ENCODE measurements around the gene SLC24A4. TPM values are rescaled to one million over a fixed set of nuclear protein-coding genes. Genes with fewer than 3 reads are reported as not detected.
"Not testable (repeated sequence)": the region's sequence is repeated elsewhere in the genome, so short reads cannot be mapped to it uniquely, and the experiment has no call there.

The SLC24A4 gene
- total RNA-seq, 1 donor: not detected

DNA sequence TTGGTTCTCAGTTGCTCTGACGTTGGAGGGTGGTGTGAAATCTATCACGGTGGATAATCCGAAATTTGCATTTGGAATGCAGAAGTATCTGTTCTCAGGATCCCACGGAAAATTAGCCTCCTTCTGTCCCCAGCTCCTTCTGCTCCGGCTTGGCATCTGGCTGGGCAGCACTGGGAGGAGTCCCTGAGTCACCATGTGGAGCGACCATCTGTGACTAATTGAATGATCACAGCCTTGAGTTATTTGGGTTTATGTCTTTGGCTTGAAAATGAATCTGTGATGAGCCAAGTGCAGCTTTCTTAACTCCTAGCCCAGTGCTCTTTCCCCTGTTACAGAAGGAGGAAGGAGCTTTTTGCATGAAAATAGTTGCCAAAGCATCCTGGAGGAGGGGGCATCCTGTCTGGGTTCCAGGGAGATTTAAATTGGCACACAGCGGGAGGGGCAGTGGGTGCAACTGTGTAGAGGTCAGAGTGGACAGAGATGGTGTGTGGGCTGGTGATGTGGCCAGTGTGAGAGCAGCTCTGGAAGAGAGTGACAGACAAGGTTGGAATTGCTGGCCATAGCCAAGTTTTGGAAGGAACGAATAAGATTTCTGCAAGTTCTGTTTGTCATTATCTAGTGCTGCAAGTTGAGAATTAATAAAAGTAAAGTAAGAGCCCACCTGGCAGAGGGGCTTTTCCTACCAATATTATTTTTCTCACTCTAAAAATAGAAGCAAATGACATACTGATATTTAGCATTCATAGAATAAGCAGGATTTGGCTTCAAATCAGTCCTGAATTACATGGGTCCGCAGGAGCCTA lies 74.4 kb downstream of the SLC24A4 start:
- TF ChIP-seq, protein P1, sequence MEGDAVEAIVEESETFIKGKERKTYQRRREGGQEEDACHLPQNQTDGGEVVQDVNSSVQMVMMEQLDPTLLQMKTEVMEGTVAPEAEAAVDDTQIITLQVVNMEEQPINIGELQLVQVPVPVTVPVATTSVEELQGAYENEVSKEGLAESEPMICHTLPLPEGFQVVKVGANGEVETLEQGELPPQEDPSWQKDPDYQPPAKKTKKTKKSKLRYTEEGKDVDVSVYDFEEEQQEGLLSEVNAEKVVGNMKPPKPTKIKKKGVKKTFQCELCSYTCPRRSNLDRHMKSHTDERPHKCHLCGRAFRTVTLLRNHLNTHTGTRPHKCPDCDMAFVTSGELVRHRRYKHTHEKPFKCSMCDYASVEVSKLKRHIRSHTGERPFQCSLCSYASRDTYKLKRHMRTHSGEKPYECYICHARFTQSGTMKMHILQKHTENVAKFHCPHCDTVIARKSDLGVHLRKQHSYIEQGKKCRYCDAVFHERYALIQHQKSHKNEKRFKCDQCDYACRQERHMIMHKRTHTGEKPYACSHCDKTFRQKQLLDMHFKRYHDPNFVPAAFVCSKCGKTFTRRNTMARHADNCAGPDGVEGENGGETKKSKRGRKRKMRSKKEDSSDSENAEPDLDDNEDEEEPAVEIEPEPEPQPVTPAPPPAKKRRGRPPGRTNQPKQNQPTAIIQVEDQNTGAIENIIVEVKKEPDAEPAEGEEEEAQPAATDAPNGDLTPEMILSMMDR (IDR thresholded peaks at IDR 0.05; ENCODE audit: insufficient read depth, low read length): no peak
- peak; percentile 59 for DNase-seq (ENCODE audit: low read depth)
- H3K4me3 ChIP-seq (ENCODE audit: low read depth, low read length): no peak overlapping the region

DNA sequence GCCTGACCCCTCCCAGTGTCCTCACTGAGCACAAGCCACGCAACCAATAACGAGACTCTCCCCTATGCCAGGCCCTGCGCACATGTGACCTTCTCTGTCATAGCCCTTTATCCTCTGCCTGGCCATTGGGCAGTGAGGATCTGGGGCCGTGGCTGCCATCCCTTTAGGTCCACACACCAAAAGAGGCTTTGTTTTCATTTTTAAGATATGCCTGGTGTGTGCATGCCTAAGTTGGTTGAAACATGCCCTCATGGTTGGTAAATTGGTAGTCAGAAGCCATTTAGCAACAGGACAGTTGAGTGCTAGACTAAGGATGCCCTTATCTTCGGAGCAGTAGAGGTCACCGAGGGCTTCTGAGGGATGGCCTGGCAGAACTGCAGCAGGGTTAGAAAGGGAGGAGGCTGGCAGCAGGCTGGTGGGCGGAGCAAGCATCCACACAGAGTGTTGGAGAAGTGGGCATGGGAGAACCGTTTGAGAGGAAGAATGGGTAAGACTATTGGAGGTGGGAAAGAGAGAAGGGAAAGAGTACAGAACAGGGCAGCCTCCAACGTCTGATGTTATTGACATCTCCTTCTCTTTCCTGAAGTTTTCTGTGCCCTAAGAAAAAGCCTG lies 75.1 kb downstream of the SLC24A4 start:
- TF ChIP-seq, protein P1 (IDR thresholded peaks at IDR 0.05; ENCODE audit: insufficient read depth, low read length): no peak
- DNase-seq (ENCODE audit: low read depth): no peak
- H3K4me3 ChIP-seq (ENCODE audit: low read depth, low read length): no peak overlapping the region

DNA sequence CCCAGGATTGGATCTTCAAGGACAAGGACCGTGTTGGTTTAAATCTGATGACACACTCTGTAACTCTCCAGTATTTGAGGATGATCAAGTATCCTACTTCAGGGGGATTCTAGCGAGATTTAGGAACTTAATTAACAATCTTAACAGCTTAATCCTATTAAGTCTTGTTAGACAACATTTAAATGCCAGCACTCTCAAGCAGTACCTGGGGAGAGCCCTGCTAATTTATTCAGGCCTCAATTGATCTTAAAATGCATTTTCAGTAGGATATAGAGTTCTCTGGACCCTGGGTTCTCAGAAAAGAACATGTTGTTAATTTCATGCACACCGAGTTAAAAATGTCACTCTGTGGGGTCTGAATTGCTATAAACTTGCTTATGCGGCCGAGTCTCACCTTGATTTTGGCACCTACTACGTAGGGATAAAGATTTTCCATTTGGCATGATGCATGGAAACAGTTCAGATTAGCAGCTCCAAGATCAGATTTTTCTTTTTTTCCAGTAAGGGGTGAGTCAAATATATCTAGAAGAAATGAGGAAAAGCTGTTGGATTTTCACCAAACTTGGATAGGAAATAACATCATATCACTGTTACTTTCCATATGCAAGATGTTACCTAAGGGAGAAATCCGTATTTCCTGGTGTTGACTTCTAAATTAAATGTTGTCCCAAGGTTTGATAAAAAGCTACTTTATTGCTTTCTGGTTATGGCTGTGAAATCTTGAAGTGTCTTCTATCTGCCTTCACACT lies 76.1 kb downstream of the SLC24A4 start:
- H3K4me3 ChIP-seq (ENCODE audit: low read depth, low read length): no peak overlapping the region
- TF ChIP-seq, protein P1 (IDR thresholded peaks at IDR 0.05; ENCODE audit: insufficient read depth, low read length): no peak
- DNase-seq (ENCODE audit: low read depth): peak; percentile 41

DNA sequence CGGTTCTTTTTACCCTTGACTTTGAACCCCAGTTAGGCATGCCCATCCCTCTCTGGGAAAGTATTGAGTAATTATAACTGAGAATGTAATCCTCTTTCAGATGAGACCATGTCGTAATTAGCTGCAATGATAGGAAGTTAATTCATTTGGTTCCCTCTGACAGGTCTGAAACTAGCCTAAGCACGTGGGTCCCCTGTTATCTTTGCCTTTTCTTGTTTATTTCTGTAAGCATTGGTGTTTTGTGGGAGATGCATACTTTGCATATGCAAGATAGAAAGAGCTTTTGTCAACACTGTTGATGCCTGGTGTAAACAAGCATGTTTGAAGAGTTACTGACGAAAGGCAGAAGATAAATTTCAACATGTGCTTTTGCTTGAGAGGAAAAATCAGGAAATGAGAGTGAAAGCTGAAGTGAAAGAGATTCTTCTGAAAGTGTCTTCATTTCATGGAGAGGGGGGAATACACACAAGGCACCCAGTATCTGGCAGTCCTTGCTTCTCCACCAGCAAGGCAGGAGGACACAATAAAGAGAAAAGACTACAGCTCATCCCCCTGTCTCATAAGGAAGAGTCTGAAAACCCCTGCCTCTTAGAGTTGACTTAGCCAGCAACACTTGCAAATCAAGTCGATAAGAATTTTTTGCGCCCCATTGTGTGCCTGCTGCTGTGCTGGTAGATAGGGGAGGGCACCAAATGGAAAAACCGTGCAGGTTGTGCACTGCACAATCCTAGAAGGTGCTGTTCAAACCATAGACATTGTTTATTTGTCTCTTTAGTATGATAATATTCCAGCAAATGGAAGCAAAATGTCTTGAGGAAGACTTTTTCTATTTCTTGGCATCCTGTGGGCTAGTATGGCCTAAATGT lies 77.8 kb downstream of the SLC24A4 start:
- TF ChIP-seq, protein P1 (IDR thresholded peaks at IDR 0.05; ENCODE audit: insufficient read depth, low read length): no peak
- H3K4me3 ChIP-seq (ENCODE audit: low read depth, low read length): no peak overlapping the region
- DNase-seq (ENCODE audit: low read depth): no peak

DNA sequence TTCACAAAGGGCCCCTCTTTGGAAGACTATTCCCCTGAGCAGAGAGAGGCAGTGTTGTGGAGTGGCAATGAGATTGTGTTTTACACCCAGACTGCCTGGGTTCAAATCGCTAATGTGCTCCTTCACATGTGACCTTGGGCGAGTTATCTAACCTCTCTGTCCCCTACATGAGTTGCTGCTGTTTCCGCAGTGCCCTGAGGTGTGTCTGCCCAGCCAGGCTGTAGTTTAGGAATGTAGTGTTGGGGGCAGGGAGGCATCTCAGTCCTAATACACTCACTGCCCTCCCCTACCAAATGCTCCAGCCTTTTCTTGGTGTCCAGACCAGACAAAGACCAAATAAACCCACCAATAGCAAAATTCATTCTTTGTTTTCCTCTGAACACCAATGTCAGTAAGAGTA lies 78.6 kb downstream of the SLC24A4 start:
- DNase-seq (ENCODE audit: low read depth): no peak

DNA sequence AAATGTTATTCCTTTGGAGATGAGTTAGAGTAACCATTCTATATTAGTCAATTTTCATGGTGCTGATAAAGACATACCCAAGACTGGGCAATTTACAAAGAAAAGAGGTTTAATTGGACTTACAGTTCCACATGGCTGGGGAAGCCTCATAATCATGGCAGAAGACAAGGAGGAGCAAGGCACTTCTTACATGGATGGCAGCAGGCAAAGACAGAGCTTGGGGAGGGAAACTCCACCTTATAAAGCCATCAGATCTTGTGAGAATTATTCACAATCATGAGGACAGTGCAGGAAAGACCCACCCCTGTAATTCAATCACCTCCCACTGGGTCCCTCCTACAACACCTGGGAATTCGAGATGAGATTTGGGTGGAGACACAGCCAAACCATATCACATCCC lies 79.5 kb downstream of the SLC24A4 start:
- H3K4me3 ChIP-seq (ENCODE audit: low read depth, low read length); DNase-seq (ENCODE audit: low read depth): not testable (repeated sequence)

More for the DNA sequence above, 78.6 kb downstream of the SLC24A4 start:
- TF ChIP-seq, protein P1 (IDR thresholded peaks at IDR 0.05; ENCODE audit: insufficient read depth, low read length): no peak
- H3K4me3 ChIP-seq (ENCODE audit: low read depth, low read length): no peak overlapping the region

All from fibroblast of the aortic adventitia (primary cell).